ENCODE data around the gene KLHL10.

GRCh38 chr17:41896726-41897125 is 59.1 kb downstream of the KLHL10 start:
- TF ChIP-seq POLR2AphosphoS5 (IDR thresholded peaks at IDR 0.05; ENCODE audit: low read depth, low read length) (no peak), REST (IDR thresholded peaks at IDR 0.05; ENCODE audit: insufficient read depth in 1 of 2, low read depth in 2 of 2, low read length in 2 of 2) (no peak), TAF1 (IDR thresholded peaks at IDR 0.05; ENCODE audit: borderline replicate concordance, insufficient read depth, low read length) (no peak), SIN3A (IDR thresholded peaks at IDR 0.05; ENCODE audit: borderline replicate concordance, insufficient read depth, low read length) (no peak), FOXP2 (optimal IDR thresholded peaks at IDR 0.05; ENCODE audit: borderline replicate concordance, extremely low read depth, extremely low read length, insufficient read depth) (no peak)

Data from PFSK-1 (cell line).